HG03159 (cell line): ENCODE data around the gene SH3GL1.

Experiments used
- ATAC-seq: cut with Tn5 transposase; IDR thresholded peaks from one replicate; pipeline ENCODE4 v1.9.1; 2021; ENCODE audit warnings: mild to moderate bottlenecking, moderate library complexity; ENCODE audit not compliant: unreplicated experiment

Gene SH3GL1

DNA sequence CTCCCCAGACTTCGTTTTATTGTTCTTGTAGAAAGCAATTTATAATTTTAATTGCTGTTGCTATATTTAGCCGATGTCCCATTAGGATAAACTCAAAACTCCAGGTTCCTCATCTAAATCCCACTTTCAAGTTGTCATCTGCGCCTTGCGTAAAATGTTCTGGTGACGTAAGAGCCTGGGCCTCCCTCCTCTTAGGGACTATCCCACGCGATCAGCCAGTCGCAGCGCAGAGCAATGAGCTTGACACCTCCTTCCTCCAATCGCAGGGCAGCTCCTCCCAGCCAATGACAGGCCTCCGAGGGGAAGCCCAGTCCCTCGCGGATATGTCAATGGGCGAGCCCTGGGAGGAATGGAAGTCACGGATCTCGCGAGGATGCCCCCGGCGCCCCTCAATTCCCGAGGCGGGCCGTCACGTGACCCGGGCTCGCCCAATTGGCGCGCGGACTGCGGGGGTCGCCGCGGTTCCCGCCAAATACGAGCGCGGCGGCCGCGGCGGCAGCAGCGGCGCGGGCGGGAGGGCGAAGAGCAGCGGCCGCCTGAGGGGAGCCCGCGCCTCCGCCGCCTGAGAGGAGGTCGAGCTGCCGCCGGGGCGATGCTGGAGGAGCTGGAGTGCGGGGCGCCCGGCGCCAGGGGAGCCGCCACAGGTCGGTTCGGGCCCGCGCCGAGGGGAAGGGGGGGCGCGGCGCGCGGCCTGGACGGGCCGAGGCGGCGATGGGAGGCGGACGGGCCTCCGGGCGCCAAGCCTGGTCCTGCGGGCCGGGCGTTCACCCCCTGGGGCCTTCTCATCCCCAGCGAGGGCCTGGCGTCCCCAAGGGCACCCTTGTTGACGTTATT lies 2.0 kb upstream of the SH3GL1 start, which contains the start of gene CHAF1A:
Gene CHAF1A (plus strand): TSS at position 470 of the 834 bp plus-strand sequence. CDS start 123 bp downstream, at position 593.
- ATAC-seq: peak; percentile 76

DNA sequence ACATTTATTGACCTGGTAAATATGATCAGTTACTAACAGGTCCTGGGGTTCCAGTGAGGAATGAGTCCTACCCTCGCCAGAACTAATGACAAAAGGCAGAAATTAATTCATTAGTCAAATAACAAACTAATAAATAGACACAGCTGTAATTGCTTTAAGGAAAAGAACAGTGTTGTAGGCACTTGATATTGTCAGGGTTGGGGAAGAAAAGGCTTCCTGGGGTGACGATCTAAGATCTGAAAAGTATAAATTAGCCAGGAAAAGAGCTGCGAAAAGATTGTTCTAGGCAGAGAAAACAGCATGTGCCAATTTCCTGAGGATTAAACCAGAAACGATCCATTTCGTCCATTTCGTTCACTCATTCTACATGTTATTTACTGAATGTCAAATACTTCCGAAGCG lies 1.4 kb upstream of the SH3GL1 start:
- ATAC-seq: no peak

DNA sequence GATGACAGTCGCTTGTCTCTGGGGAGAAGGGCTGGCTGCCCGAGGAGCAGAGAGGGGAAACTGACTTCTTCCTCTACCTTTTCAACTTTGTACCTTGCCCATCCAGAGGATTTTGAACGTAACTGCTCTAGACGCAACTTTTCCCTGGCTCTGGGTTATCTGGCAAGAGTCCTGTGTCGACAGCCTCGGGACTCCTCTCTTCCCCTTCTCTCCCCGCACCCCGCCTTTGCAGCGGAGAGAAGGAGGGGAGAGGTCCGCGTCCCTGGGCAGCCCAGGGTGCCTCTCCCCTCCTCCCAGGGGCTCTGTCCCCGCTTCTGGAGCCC lies 574 bp downstream of the SH3GL1 start:
- peak; percentile 8 for ATAC-seq

DNA sequence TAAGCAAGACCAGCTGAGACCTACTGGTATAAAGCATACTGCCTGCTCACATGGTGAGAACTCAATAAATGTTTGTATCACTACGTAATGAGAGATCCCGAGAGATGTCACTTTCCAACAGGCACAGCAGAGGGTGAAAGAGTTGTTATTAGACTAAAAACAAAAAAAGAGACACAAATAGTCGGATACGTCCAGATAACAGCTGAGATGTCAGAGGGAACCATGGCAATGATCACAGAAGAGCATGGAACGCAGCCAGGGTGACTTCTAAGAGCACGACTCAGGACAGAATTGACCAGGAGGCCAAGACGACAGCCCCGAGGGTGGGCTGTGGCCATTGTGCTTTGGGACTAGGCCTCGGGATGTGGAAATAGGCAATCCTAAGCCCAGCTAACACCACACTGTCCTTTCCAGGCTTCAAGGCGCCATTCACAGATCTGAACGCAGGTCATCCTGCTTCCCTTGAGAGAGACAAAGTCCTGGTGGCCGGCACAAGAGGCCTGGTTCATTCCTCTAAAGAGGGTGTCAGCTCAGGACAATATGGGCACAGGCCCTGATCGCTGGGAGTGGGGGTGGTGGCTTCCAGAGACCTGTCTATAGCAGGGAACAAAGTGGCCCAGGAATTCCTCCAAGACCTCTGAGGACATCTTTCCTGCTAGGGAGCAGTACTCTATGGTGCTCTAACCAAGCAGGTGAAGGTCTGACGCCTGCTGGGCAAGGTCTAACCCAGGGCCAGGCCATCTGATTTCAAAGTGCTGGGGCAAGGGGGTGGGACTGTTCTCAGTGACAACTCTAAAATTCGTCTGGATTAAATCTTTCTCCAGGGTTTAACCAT lies 3.2 kb downstream of the SH3GL1 start:
- no peak for ATAC-seq

DNA sequence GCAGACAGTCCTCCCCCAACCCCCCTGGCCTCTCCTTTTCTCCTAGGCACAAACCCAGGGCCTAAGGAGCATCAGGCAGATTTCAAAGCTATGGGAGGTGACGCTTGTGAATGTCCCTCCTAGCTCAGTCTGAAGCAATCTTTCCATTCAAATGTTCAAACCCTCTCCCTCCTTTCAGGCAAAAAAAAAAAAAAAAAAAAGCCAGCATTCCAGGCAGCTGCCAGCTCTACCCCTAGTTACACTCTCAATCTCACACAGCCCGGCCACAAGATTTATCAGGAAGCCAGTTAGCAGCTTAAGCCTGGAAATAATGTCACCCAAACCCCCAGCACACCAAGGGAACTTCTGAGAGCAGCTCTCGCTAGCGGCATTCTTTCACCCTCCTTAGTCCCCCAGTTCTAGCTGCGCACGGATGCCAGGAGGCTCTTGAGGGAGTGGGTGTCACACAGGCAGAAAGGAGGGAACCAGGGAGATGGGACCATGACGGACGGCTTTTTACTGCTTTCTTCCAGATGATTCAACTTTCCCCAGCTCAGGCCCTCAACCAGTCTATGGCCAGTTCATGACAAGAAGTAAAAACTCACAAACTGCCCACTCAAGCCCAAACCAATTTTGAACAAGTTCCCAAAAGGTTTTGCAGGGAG lies 6.3 kb downstream of the SH3GL1 start:
- ATAC-seq: no peak

DNA sequence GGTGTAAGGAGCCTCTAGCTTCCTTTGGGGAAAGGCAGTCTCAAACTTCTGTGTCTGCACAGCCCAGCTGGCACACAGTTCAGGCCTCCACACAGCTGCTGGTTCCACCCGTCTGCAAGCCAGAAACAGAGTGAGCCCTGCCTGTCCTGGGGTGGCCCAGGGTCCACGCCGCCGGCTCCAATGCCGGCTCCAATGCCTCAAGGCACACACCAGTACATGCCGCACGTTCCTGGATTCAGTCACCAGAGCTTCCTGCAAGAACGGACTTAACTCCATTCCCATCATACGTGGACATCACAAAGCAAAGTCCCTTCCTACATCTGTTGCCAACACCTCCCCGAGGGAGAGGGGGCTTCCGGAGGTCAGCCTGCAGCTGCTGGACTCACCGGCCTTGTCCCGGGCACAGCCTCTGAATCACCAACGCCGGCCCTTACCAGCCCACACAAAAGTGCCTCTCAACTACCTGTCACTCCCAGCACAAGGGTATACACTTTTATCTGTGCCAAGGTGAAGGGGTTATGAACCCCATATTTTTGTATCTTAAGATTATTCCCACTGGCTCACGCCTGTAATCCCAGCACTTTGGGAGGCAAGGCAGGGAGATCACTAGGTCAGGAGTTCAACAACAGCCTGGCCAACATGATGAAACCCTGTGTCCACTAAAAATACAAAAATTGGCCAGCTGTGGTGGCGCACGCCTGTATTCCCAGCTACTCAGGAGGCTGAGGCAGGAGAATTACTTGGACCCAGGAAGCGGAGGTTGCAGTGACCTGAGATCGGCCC lies 8.5 kb downstream of the SH3GL1 start:
- no peak for ATAC-seq

DNA sequence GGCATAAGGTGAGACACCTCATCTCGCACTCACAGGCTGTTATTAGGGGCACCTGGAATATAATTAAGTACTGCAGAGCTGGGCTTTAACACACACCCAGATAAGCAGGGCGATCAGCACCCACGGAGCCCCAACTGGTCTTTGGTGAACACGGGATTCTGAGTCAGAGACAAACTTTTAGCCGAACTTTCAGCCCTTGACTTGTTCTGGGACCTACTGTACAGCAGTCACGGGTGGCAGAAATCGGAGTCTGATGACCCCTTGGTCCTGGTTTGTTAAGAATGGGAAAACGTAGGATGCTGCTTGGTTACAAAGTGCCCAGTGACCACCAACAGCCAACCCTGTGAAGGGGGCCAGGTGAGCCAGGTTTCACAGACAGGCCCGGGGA lies 9.0 kb downstream of the SH3GL1 start:
- no peak for ATAC-seq

DNA sequence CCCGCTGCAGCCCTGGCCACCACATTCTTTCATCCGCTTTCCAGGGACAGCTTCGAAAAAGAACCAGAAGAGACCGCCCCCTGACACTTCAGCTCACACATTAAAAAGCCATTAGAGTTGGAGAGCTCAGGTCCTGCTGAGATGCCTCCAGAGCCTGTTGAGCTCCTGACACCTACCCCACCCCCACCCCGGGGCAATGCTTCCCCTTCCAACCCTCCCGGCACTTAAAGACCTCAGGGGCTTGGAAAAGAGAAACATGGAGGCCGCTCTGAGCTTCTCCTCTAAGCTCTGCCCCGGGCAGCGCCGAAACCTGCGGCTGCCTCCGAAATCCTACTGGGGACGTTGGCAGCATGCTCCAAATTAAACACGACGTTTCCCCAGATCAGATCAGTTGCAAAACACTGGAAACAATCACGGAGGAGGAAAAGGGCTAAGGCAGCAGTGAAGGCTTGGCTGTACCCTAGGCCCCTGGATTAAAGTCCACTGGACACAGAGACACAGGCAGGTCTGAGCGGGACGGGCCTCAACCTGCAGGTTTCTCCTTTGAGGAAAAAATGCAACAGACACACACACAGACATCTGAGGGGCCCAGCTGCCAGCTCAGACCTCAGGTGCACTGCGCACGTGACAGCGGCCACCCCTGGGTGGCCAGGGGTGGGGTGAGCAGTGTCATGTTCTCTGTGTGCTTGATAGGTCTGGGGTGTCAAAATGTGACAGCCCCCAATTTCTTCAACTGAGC lies 9.6 kb downstream of the SH3GL1 start:
- ATAC-seq: no peak

DNA sequence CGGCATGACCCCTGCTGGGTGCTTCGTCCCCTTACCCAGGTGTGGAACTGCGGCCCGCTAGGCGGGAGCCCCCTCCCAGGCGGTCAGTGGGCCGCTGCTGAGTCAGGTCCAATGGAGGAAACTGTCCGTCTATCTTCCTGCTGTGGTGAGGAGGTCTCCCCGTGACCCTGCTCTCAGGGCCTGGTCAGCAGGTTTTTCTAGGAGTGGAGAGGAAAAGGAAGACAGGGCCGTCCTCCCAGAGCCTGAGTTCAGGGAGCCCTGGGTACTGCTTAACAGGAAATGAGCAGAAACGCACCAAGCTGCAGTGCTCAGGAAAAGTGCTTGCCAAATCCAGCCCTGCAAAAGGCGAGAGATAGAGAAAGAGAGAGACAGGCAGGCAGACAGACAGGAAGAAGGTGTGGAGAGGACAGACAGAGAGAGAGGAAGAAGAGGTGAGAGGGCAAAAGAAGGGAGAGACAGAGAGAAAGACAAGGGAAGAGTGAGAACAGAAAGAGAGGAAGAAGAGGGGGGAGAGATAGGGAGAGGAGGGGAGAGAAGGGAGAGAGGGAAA lies 10.3 kb downstream of the SH3GL1 start:
- ATAC-seq: no peak

DNA sequence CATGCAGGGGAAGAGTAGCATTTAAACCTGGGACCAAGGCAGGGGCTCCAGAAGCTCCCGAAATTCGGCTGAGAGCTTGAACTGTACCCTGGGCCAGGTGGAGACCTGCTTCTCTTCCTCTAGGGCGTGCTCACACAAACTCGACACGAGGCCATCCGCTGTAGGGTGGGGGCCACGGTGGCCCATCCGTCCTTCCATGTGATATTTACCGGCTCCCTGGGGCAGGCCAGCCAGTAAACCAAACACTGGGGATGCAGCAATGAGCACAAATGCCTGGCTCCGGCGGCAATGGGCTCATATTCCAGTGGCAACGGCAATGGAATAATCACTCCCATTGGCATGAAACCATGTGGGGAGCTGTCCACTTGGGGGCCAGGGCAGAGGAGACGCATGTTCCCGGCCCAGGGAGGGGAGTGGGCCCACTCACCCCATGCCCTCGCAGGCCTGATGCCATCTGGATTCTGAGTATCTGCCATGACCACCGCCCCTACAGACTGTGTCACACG lies 10.8 kb downstream of the SH3GL1 start:
- ATAC-seq: no peak

DNA sequence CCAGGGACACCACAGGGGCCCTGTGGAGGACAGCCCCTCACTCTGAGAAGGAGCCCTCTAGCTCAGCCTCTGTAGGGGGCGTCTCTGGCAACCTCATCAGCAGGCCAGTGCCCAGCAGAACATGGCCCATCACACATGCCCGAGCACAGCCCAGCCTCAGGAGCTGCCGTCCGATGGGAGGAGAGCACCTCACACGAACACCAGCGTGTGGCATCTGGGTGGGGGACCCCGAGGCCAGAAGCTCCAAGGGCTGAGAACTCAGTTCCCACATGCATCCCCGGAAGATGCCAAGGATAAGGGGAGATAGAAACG lies 11.3 kb downstream of the SH3GL1 start:
- ATAC-seq: no peak

DNA sequence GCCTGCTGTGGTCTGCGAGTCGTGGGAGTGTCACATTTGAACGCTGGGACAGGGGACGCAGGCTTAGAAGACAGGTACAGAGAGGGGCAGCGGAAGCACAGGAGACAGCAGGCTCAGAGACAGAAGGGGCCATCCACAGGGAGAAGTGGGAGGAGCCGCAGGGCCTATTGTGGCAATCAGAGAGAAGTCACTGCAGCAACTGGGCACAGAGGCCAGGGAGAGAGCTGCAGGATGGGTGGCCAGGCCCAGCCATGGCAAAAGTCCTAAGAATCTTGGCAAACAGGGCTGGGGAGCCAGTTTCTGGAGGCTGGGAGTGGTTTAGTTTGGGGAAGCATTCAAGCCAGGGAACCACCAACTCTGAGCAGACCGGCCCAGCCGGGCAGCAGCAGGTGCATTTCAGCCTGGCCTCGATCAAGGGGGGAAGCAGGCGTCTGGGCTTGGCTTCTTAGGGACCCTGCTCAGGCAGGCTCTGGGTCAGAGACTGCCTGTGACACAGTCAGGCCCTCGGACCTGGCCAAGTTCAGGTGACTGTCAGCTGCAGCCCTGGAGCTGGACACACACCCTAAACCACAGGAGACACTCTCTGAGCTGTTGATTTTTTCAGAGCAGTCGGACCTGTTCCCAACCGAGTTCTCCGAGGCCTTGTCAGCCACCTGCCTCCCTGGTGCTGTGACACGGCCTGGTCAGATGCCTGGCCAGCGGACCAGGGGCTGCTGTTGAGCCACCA lies 11.8 kb downstream of the SH3GL1 start:
- ATAC-seq: no peak

DNA sequence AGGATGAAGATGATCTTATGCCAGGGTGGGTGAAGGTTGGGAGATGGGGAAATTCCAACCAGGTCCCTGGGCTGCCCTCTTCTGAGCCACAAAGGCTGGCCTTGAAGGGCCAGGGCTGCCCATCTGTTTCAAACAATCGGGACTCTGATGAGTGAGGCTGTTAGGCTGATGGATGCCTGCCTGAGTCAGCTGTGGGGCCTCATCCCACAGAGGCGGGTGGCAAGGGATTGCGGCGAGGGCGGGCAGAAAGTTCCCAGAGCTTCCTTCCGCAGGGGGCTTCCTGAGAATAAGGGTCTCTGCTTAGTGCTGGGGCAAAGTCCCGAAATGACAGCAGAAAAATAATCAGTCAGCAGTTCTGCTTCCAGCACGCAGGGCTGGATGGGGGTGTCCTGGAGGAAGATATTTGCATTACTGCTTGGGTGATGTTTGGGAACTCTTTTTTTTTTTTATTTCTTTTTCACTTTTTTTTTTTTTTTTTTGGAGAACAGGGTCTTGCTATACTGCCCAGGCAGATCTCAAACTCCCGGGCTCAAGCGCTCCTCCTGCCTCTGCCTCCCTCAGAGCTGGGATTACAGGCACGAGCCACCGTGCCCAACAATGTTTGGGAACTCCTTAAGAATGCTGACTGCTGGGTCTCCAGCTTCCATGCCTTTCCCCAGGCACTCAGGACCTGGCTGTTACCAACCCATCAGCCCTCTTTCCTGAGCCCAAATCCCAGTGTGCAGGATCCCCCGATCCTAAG lies 14.1 kb downstream of the SH3GL1 start:
- no peak for ATAC-seq

DNA sequence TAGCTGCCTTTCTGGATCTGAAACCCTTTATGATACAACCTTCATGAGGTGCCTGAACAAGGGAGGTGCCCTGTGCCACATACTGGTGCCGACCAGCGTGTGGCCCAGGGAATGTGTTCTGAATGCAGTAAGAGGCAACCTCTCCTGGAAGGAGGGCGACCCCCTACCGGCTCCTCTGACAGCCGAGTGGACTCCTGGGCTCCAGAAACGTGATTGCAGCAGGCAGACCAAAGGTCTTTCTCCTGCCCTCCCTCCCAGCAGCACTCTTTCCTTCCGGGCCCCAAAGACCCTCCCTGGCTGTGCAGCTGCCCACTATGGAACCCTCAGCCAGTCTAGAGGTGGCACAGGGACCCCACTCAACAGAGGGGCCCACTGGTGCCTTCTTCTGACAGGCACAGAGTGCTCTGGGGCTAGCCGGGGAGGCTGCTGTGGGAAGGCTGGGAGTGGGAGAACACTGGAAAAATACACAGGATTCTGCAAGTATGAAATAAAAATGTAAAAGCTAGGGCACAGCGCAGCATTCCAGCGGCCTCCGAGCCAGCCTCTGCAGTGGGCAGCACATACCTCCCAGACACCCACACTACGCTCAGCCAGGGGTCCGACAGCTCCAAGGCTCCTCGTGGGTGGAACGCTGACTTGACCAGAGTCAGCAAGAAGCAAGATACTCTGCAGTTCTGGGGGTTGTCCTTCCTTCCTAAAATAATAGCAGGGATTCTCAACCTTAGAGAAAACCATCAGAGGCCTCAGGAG lies 14.9 kb downstream of the SH3GL1 start:
- no peak for ATAC-seq

DNA sequence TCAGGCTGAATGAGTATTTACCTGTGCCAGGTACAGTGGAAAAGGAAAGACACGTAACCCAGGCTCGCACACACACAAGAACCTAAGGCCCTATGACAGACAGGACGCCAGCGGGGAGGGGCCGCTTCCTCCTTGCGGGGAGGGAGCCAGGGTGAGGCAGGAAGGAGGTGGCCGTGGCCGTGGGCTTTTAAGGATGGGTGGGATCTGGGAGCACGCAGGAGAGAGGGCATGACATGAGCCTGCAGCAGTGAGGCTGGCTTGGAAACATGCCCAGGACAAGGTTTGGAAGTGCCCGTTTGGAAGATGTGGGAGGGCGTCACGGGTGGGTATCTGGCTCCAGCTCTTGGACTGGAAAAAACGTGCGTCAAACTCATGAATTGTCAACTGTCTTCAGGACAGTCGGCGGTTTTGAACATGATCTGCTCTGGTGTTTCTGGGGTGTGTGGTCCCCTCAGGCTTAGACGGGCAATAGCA lies 20.1 kb downstream of the SH3GL1 start:
- ATAC-seq: no peak

DNA sequence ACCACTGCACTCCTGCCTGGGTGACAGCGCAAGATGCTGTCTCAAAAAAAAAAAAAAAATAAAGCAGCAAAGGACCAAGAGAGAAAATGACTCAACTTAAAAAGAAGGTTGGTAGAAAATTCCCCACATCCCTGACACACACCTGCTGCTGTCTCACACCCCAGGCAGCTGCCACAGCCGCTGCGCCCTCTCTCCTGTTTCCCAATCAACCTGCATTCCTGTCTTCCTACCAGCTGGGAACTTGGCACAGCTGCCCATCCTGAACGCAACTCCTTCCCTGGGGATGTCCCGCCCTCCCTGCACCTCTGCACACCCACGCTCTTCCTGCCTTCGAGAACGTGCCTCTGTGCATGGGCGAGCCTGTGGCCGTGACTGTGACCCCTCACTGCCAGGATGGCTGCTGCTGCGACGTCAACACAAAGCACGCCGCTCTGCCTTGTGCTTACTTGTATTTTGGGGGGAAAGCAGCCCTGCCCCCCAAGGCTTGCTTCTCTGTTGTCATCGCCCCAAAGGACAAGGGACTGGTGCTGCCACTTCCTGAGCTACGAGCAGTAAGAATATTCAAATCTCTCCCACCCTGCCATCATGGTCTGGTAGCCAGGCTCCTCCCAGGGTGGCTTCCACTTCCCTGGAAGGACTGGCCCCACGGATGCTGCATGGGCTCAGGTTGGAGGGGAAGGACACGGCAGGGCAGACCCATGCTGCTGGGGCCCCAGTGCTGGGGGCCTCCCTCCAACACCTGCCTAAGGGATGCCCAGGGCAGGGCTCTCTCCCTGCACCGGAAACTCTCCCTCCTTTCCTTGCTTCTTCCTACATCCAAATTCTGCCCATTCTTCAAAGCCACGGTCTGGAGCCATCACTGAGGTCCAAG lies 20.7 kb downstream of the SH3GL1 start:
- no peak for ATAC-seq

DNA sequence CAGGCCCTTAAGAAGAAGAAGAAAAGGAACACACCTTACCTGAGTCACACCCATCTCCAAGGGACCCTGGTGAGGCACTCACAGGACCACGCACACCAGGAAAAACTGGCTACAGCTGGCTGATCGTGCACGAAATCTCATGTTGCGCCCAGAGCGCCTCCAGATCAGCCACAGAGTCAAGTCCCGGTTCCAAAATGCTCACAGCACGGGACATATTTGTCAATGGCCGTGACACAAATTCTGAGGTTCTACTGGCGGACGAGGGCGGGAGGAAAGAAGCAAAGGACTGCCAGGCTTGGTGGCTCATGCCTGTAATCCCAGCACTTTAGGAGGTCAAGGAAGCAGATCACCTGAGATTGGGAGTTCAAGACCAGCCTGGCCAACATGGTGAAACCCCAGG lies 21.5 kb downstream of the SH3GL1 start:
- ATAC-seq: no peak
